Trophoblast cell (in vitro differentiated cells and primary cell): ENCODE results near the gene ATP23.
A peak's percentile ranks its signal among the peaks of the same experiment; 100 is the strongest.

ENCODE experiments used
- DNase-seq, 2 donors: peaks; one replicate each; pipeline ENCODE4 v3.0.0-alpha.2; 2016
- H2AFZ ChIP-seq: 2 replicates; pipeline ENCODE4 v1.6.1; 2013; ENCODE audit warnings: low read length, moderate library complexity, mild to moderate bottlenecking; ENCODE audit not compliant: insufficient read depth, poor library complexity
- H2AK5ac ChIP-seq: 2 replicates; pipeline ENCODE4 v1.6.1; 2013; ENCODE audit warnings: mild to moderate bottlenecking, low read length
- H2BK120ac ChIP-seq: 2 replicates; pipeline ENCODE4 v1.6.1; 2013; ENCODE audit warnings: low read length, mild to moderate bottlenecking, moderate library complexity; ENCODE audit not compliant: insufficient read depth, poor library complexity
- H2BK12ac ChIP-seq: 2 replicates; pipeline ENCODE4 v1.6.1; 2013; ENCODE audit warnings: mild to moderate bottlenecking, low read length, moderate library complexity
- H2BK5ac ChIP-seq: 2 replicates; pipeline ENCODE4 v1.6.1; 2013; ENCODE audit warnings: low read length, low read depth, moderate library complexity, mild to moderate bottlenecking; ENCODE audit not compliant: poor library complexity
- H3K14ac ChIP-seq: 2 replicates; pipeline ENCODE4 v1.6.1; 2013; ENCODE audit warnings: mild to moderate bottlenecking, low read length
- H3K18ac ChIP-seq: 2 replicates; pipeline ENCODE4 v1.6.1; 2013; ENCODE audit warnings: mild to moderate bottlenecking, low read length
- H3K23ac ChIP-seq: 2 replicates; pipeline ENCODE4 v1.6.1; 2013; ENCODE audit warnings: low read length
- H3K27ac ChIP-seq: 2 replicates; pipeline ENCODE4 v1.5.1; 2013; ENCODE audit warnings: low read depth, mild to moderate bottlenecking, inconsistent platforms, low read length, moderate library complexity
- H3K27me3 ChIP-seq: 2 replicates; pipeline ENCODE4 v1.6.1; 2013; ENCODE audit warnings: inconsistent platforms, mild to moderate bottlenecking, low read length, moderate library complexity; ENCODE audit not compliant: insufficient read depth
- H3K36me3 ChIP-seq, 2 experiments: 1 replicate in 1 of 2; 2 replicates in 1 of 2; pipeline ENCODE4 v1.6.1; 2013; ENCODE audit warnings: low read length in 2 of 2, mild to moderate bottlenecking in 2 of 2, moderate library complexity in 1 of 2; ENCODE audit not compliant: insufficient read depth in 2 of 2, control insufficient read depth in 1 of 2
- H3K4ac ChIP-seq: 2 replicates; pipeline ENCODE4 v1.6.1; 2013; ENCODE audit warnings: low read depth, mild to moderate bottlenecking, low read length, moderate library complexity
- H3K4me1 ChIP-seq, 2 experiments: 1 replicate in 1 of 2; 2 replicates in 1 of 2; pipeline ENCODE4 v1.6.1; 2013; ENCODE audit warnings: low read length in 2 of 2, mild to moderate bottlenecking in 2 of 2, moderate library complexity in 1 of 2; ENCODE audit not compliant: insufficient read depth in 2 of 2, control insufficient read depth in 1 of 2
- H3K4me2 ChIP-seq: 2 replicates; pipeline ENCODE4 v1.6.1; 2013; ENCODE audit warnings: inconsistent platforms, mild to moderate bottlenecking, low read length, moderate library complexity
- H3K4me3 ChIP-seq: 2 replicates; pipeline ENCODE4 v1.5.1; 2013; ENCODE audit warnings: mild to moderate bottlenecking, low read depth, low read length, inconsistent platforms
- H3K79me1 ChIP-seq: one replicate; pipeline ENCODE4 v1.6.1; 2013; ENCODE audit warnings: low read length
- H3K79me2 ChIP-seq: 2 replicates; pipeline ENCODE4 v1.6.1; 2013; ENCODE audit warnings: low read length, mild to moderate bottlenecking; ENCODE audit not compliant: control insufficient read depth, insufficient read depth, poor library complexity
- H3K9ac ChIP-seq: 2 replicates; pipeline ENCODE4 v1.6.1; 2013; ENCODE audit warnings: mild to moderate bottlenecking, low read length
- H3K9me3 ChIP-seq: 2 replicates; pipeline ENCODE4 v1.6.1; 2013; ENCODE audit warnings: low read depth, mild to moderate bottlenecking, control low read depth, inconsistent platforms, low read length; ENCODE audit not compliant: insufficient read depth
- H4K12ac ChIP-seq: 2 replicates; pipeline ENCODE4 v1.6.1; 2013; ENCODE audit warnings: low read depth, mild to moderate bottlenecking, low read length, moderate library complexity
- H4K8ac ChIP-seq: 2 replicates; pipeline ENCODE4 v1.6.1; 2013; ENCODE audit warnings: low read depth, mild to moderate bottlenecking, low read length, moderate library complexity
- H4K91ac ChIP-seq: one replicate; pipeline ENCODE4 v1.6.1; 2013; ENCODE audit warnings: low read depth, mild to moderate bottlenecking, low read length, moderate library complexity
- WGBS: extraction: QIAGEN DNeasy Blood & Tissue Kit; methylation state at CpG from one replicate; pipeline ENCODE4 v1.1.7; 2013; ENCODE audit warnings: missing lambda C conversion rate; ENCODE audit not compliant: insufficient read length, insufficient coverage; ENCODE audit errors: extremely low coverage; 5-methylcytosine and 5-hydroxymethylcytosine counted together

Gene ATP23

DNA sequence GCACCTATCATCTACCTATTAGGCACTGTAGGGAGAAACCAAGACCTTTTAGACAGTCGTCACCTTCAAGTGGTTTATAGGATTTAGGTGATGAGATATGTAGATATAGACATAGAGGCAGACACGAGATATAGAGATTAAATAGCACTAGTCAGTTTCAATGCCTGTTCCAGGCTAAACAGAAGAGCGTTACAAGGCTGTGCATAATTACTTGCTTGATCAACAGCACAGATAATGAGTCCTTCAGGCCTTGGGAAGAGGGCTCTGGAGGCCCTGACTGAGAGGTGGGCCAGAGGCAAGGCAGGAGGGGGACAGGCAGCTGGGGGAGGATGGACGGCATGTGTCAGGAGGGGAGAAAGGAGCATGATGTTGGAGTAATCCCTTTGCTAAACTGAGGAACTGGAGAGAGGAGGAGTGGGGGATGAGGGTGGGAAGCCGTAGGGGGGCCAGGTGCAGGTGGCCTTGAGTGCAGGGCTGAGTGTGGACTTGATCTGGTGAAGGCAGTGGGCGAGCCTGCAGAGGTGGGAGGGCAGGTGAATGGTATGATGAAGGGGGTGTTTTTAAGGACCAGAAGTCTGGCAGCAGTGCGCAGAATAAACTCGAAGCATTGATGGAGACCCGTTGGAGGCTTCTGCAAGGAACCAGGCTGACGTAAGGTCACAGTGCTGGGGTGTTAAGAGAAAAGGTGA is 43.9 kb upstream of the ATP23 start:
- H4K91ac ChIP-seq, result no peak overlapping the region
- peak in 1 of 2 donors; percentile 49 for DNase-seq
- peaks cover 3 to 13% of the 10 kb centered on the region in 2 experiments for H3K4me1 ChIP-seq
- H3K27ac ChIP-seq, result no peak overlapping the region
- no peak overlapping the region for H3K14ac ChIP-seq
- H4K8ac ChIP-seq, result no peak overlapping the region
- H2AFZ ChIP-seq, result peak overlapping the region; percentile 50
- no peak overlapping the region for H2BK12ac ChIP-seq
- peak overlapping the region; percentile 86 for H3K4me2 ChIP-seq
- H3K9me3 ChIP-seq, result peaks cover 2% of the 10 kb centered on the region
- no peak overlapping the region for H3K18ac ChIP-seq
- no peak overlapping the region for H3K23ac ChIP-seq
- H3K4me3 ChIP-seq, result no peak overlapping the region
- no peak overlapping the region for H3K4ac ChIP-seq
- no peak overlapping the region for H4K12ac ChIP-seq
- peaks cover 0 to 9% of the 10 kb centered on the region in 2 experiments for H3K36me3 ChIP-seq
- no peak overlapping the region for H2BK120ac ChIP-seq
- H3K79me1 ChIP-seq, result no peaks in the 10 kb centered on the region
- no peak overlapping the region for H3K9ac ChIP-seq
- no peak overlapping the region for H2AK5ac ChIP-seq
- no CpG with 5 or more reads among the region's 10 CpGs for WGBS
- no peaks in the 10 kb centered on the region for H3K79me2 ChIP-seq
- no peak overlapping the region for H2BK5ac ChIP-seq
- peaks cover 12% of the 10 kb centered on the region for H3K27me3 ChIP-seq

- H3K9me3 ChIP-seq, result peaks cover 2% of the 10 kb centered on the region
- H3K27me3 ChIP-seq, result peaks cover 12% of the 10 kb centered on the region
- no peaks in the 10 kb centered on the region for H3K79me2 ChIP-seq
- peaks cover 3 to 10% of the 10 kb centered on the region in 2 experiments for H3K4me1 ChIP-seq
- H3K4ac ChIP-seq, result no peak overlapping the region
- WGBS, result no CpG with 5 or more reads among the region's 5 CpGs
- no peak overlapping the region for H3K14ac ChIP-seq
- H2BK120ac ChIP-seq, result no peak overlapping the region
- no peak overlapping the region for H3K4me2 ChIP-seq
- peaks cover 0 to 5% of the 10 kb centered on the region in 2 experiments for H3K36me3 ChIP-seq
- no peak overlapping the region for H3K27ac ChIP-seq
- no peak overlapping the region for H2AFZ ChIP-seq
- no peak overlapping the region for H4K12ac ChIP-seq
- H4K8ac ChIP-seq, result no peak overlapping the region
- no peak overlapping the region for H4K91ac ChIP-seq
- no peak overlapping the region for H3K4me3 ChIP-seq
- no peak overlapping the region for H3K9ac ChIP-seq
- H2BK12ac ChIP-seq, result no peak overlapping the region
- H2BK5ac ChIP-seq, result no peak overlapping the region
- H3K18ac ChIP-seq, result no peak overlapping the region
- H3K79me1 ChIP-seq, result no peaks in the 10 kb centered on the region
- H3K23ac ChIP-seq, result no peak overlapping the region
- no peak overlapping the region for H2AK5ac ChIP-seq
- no peak for DNase-seq
Observed at GRCh38 chr12:57898308-57898970, 42.9 kb upstream of the ATP23 start.

DNA sequence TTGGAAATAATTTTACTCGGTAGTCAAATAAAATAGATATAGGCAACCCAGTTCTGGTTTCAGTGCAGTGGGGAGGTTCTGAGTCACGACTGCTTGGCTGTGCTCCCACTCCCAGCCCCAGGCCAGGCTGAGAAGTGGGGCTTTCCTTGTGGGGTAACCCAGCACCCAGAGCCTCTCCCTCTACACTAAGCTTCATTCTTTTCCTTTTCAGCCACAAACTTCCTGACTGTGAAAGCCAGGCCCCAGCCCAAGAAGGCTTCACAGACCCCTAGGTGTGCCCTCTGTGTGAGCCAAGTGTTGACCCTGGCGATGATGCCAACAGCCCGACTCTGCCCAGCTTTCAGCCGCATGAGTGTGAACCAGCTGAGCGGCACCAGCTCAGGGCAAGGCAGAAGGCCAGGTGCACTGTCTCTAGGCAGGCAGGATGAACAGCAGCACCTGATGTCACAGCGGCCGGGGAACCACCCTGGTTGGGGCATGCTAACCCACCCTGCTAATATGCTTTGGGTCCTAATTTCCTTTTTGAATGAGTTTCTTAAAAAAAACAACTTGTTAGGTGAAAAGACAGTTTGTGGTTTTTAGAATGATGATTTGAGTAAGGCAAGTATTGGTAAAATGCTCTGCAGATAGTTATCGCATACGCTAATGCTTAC is 42.2 kb upstream of the ATP23 start:
- Histone ChIP-seq H3K14ac (no peak overlapping the region), H3K4ac (no peak overlapping the region), H3K4me1 (peaks cover 3 to 7% of the 10 kb centered on the region in 2 experiments), H3K79me1 (no peaks in the 10 kb centered on the region), H2BK12ac (no peak overlapping the region), H4K91ac (no peak overlapping the region), H3K23ac (no peak overlapping the region), H2BK5ac (no peak overlapping the region), H3K4me2 (no peak overlapping the region), H4K8ac (no peak overlapping the region), H2AK5ac (no peak overlapping the region), H3K18ac (no peak overlapping the region), H4K12ac (no peak overlapping the region), H2AFZ (no peak overlapping the region), H3K9ac (peak overlapping the region; percentile 3), H3K9me3 (peaks cover 2% of the 10 kb centered on the region), H3K36me3 (peaks cover 0 to 4% of the 10 kb centered on the region in 2 experiments), H3K27me3 (peaks cover 12% of the 10 kb centered on the region), H3K4me3 (peak overlapping the region; percentile 30), H2BK120ac (no peak overlapping the region), H3K27ac (no peak overlapping the region), H3K79me2 (no peaks in the 10 kb centered on the region)
- peak in 1 of 2 donors; percentile 6 for DNase-seq
- no CpG with 5 or more reads among the region's 10 CpGs for WGBS

DNA sequence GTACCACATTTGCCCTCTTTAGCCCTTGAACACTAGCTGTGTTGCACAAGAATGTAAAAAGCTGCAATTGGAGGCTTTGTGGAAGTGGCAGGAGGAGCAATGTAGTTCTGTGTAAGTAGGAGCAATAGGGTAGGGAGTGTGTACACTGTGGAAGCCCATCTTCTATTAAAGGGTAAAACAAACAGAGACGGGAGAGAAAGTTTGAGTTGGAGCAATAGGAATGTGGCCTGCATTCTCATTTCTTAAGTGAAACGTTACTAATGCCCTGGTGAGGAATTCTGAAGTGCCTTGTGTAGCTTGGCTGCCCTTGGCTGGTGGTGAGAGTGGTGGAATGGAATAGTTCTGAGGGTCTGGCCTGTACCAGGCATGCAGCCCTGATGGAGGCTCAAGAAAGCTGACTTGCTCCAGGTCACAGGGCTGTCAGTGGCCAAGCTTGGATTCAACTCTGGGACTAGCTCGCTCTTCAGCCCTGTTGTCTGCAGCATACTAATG is 38.8 kb upstream of the ATP23 start:
- H3K9ac ChIP-seq, result no peak overlapping the region
- no peak overlapping the region for H4K12ac ChIP-seq
- H4K8ac ChIP-seq, result no peak overlapping the region
- H4K91ac ChIP-seq, result no peak overlapping the region
- H3K27me3 ChIP-seq, result no peaks in the 10 kb centered on the region
- H3K14ac ChIP-seq, result no peak overlapping the region
- H3K27ac ChIP-seq, result no peak overlapping the region
- H3K18ac ChIP-seq, result no peak overlapping the region
- no peaks in the 10 kb centered on the region for H3K79me2 ChIP-seq
- H3K4ac ChIP-seq, result no peak overlapping the region
- no peaks in the 10 kb centered on the region for H3K4me1 ChIP-seq
- H3K9me3 ChIP-seq, result peaks cover 2% of the 10 kb centered on the region
- no peak overlapping the region for H3K23ac ChIP-seq
- no peak overlapping the region for H3K4me2 ChIP-seq
- WGBS, result no CpG with 5 or more reads among the region's 3 CpGs
- H2AFZ ChIP-seq, result no peak overlapping the region
- no peak overlapping the region for H3K4me3 ChIP-seq
- no peak overlapping the region for H2BK120ac ChIP-seq
- H2BK12ac ChIP-seq, result no peak overlapping the region
- no peaks in the 10 kb centered on the region for H3K79me1 ChIP-seq
- no peak overlapping the region for H2BK5ac ChIP-seq
- no peak for DNase-seq
- H2AK5ac ChIP-seq, result no peak overlapping the region
- no peaks in the 10 kb centered on the region for H3K36me3 ChIP-seq
